T-cell (primary cell): Measurements from ENCODE around the gene STYX. TPM values are rescaled to one million over a fixed set of nuclear protein-coding genes. Genes with fewer than 3 reads are reported as not detected.
A peak's percentile ranks its signal among the peaks of the same experiment; 100 is the strongest.

Source experiments
- ATAC-seq, 4 experiments: fragments of 200-7000 bp in 3 of 4; fragments of 150-1000 bp in 1 of 4; cut with Tn5 transposase; replicated peaks in 1 of 4; 1 replicate in 3 of 4; 2 replicates in 1 of 4; pipeline ENCODE4 v1.10.0; 2021; ENCODE audit warnings: moderate library complexity in 3 of 4, mild to moderate bottlenecking in 2 of 4, moderate number of reproducible peaks in 1 of 4
- CTCF ChIA-PET, 2 donors: fragments of 300-600 bp; sonication (Branson Sonifier 250); formaldehyde crosslinking; loops; one replicate each; lab custom pipeline; 2022; ENCODE audit warnings: antibody characterized with exemption in 2 of 2; lab: Charles Lee
- POLR2A ChIA-PET, 2 donors: fragments of 300-600 bp; sonication (Branson Sonifier 250); formaldehyde crosslinking; loops; one replicate each; lab custom pipeline; 2022; ENCODE audit warnings: antibody characterized with exemption in 2 of 2; lab: Charles Lee
- DNase-seq, 35 experiments: peaks; one replicate each; pipeline versions ENCODE4 v3.0.0 to v3.0.0-alpha.2; 2013 to 2023
- H3K27ac ChIP-seq: one replicate; pipeline ENCODE4 v1.5.1; 2013; ENCODE audit warnings: low read length
- H3K27me3 ChIP-seq, 2 experiments: replicated peaks in 1 of 2; 1 replicate in 1 of 2; 2 replicates in 1 of 2; pipeline versions ENCODE4 v1.6.1 to v1.7.0; 2013; ENCODE audit warnings: low read length in 1 of 2, mixed read lengths in 1 of 2; ENCODE audit not compliant: control insufficient read depth in 2 of 2, insufficient read depth in 2 of 2; ENCODE audit errors: extremely low read depth in 1 of 2
- H3K36me3 ChIP-seq, 2 donors: 1 replicate in 1 of 2; 2 replicates in 1 of 2; pipeline versions ENCODE4 v1.6.1 to v1.7.0; 2013; ENCODE audit warnings: low read length in 1 of 2; ENCODE audit not compliant: control insufficient read depth in 2 of 2, insufficient read depth in 1 of 2; ENCODE audit errors: extremely low read depth in 1 of 2
- H3K4me1 ChIP-seq, 2 experiments: 1 replicate in 1 of 2; 2 replicates in 1 of 2; pipeline versions ENCODE4 v1.6.1 to v1.7.0; 2013; ENCODE audit warnings: low read length in 2 of 2, mixed read lengths in 1 of 2; ENCODE audit not compliant: insufficient read depth in 2 of 2, control insufficient read depth in 1 of 2; ENCODE audit errors: extremely low read depth in 1 of 2
- H3K4me3 ChIP-seq, 2 donors: 1 replicate in 1 of 2; 2 replicates in 1 of 2; pipeline versions ENCODE4 v1.5.1 to v1.7.0; 2013; ENCODE audit warnings: mild to moderate bottlenecking in 2 of 2, low read length in 1 of 2, moderate library complexity in 1 of 2; ENCODE audit not compliant: control insufficient read depth in 1 of 2; ENCODE audit errors: extremely low read depth in 1 of 2
- H3K9me3 ChIP-seq: 2 replicates; pipeline ENCODE4 v1.7.0; 2013
- H3K27ac Mint-ChIP-seq, 2 donors: one replicate each; pipeline ENCODE4 v1.8.0; 2020 to 2021; ENCODE audit warnings: mild to moderate bottlenecking in 2 of 2, mixed read lengths in 2 of 2
- H3K27me3 Mint-ChIP-seq, 2 donors: one replicate each; pipeline ENCODE4 v1.8.0; 2021 to 2022; ENCODE audit warnings: mixed read lengths in 2 of 2
- H3K36me3 Mint-ChIP-seq: one replicate; pipeline ENCODE4 v1.8.0; 2021; ENCODE audit warnings: mixed read lengths
- H3K4me1 Mint-ChIP-seq, 3 donors: one replicate each; pipeline ENCODE4 v1.8.0; 2020 to 2022; ENCODE audit warnings: mixed read lengths in 3 of 3, mild to moderate bottlenecking in 1 of 3
- H3K4me3 Mint-ChIP-seq, 3 donors: one replicate each; pipeline ENCODE4 v1.8.0; 2020 to 2022; ENCODE audit warnings: mild to moderate bottlenecking in 3 of 3, mixed read lengths in 3 of 3, moderate library complexity in 3 of 3
- H3K9me3 Mint-ChIP-seq, 3 donors: one replicate each; pipeline ENCODE4 v1.8.0; 2020 to 2022; ENCODE audit warnings: mixed read lengths in 3 of 3
- WGBS: methylation state at CpG from one replicate; pipeline ENCODE4 v1.1.5; 2013; ENCODE audit warnings: missing lambda C conversion rate; ENCODE audit not compliant: insufficient coverage; 5-methylcytosine and 5-hydroxymethylcytosine counted together
- total RNA-seq, 35 experiments: library from RNA in 6 of 35; stranded (reverse) in 6 of 35; fragments of 120-200 nt in 1 of 35; gene quantifications; one replicate each; pipeline versions ENCODE4 v1.2.1 to v1.2.4 and lab custom pipeline; 2013 to 2026

The STYX gene
- total RNA-seq, 5 donors from 2014 or later (not counting 1 experiment from before 2014, with no cell fraction given) = 29.6 to 40.0 (median 36.9) TPM

- Mint-ChIP-seq H3K27ac (peak overlapping the region; percentile 49 to 81), H3K36me3 (no peaks in the 10 kb centered on the region), H3K9me3 (peaks cover 0 to 8% (median 2%) of the 10 kb centered on the region in 3 donors), H3K4me3 (no peak overlapping the region), H3K4me1 (peaks cover 9 to 22% (median 18%) of the 10 kb centered on the region in 3 donors), H3K27me3 (peaks cover 0 to 2% of the 10 kb centered on the region in 2 donors)
- Histone ChIP-seq H3K4me1 (peaks cover 0 to 3% of the 10 kb centered on the region in 2 experiments), H3K27ac (peak overlapping the region; percentile 23), H3K9me3 (no peaks in the 10 kb centered on the region), H3K27me3 (peaks cover 0 to 3% of the 10 kb centered on the region in 2 experiments), H3K36me3 (no peaks in the 10 kb centered on the region), H3K4me3 (no peak overlapping the region)
- ATAC-seq = peak in 1 of 4 experiments; percentile 44
- ChIA-PET POLR2A (no interaction called here), CTCF (interaction anchor here in 1 of 2 donors (0.7 kb wide), 1 partner anchor 782 kb away, joined by 4 read pairs; no protein-coding TSS in a partner anchor)
- 0% methylated on average over 1 of the region's 3 CpGs for WGBS
- no peak for DNase-seq
Observed at GRCh38 chr14:52797653-52798052, 67.7 kb downstream of the STYX start.

GRCh38 chr14:52798826-52799225 is 68.9 kb downstream of the STYX start:
- ATAC-seq (no peak), DNase-seq (no peak)
- peaks cover 0 to 8% (median 2%) of the 10 kb centered on the region in 3 donors for H3K9me3 Mint-ChIP-seq
- H3K4me3 Mint-ChIP-seq = no peak overlapping the region
- WGBS = 98% methylated on average over 10 of the region's 15 CpGs
- H3K27ac Mint-ChIP-seq = no peak overlapping the region
- POLR2A ChIA-PET = no interaction called here
- Histone ChIP-seq H3K27me3 (peaks cover 0 to 3% of the 10 kb centered on the region in 2 experiments), H3K27ac (no peak overlapping the region), H3K4me3 (no peak overlapping the region), H3K4me1 (peaks cover 0 to 3% of the 10 kb centered on the region in 2 experiments), H3K9me3 (no peaks in the 10 kb centered on the region), H3K36me3 (no peaks in the 10 kb centered on the region)
- H3K27me3 Mint-ChIP-seq = peaks cover 0 to 2% of the 10 kb centered on the region in 2 donors
- H3K36me3 Mint-ChIP-seq = no peaks in the 10 kb centered on the region
- peaks cover 8 to 22% (median 18%) of the 10 kb centered on the region in 3 donors for H3K4me1 Mint-ChIP-seq
- CTCF ChIA-PET = no interaction called here

- POLR2A ChIA-PET = interaction anchor here in 1 of 2 donors (0.5 to 0.7 kb wide), 4 partner anchors 8 to 1535 kb away, joined by 3 to 4 read pairs (median 4); no protein-coding TSS in a partner anchor
- H3K9me3 Mint-ChIP-seq = peaks cover 0 to 8% (median 2%) of the 10 kb centered on the region in 3 donors
- peaks cover 8 to 24% (median 18%) of the 10 kb centered on the region in 3 donors for H3K4me1 Mint-ChIP-seq
- H3K27ac ChIP-seq = no peak overlapping the region
- H3K36me3 ChIP-seq = no peaks in the 10 kb centered on the region
- no peak overlapping the region for H3K27ac Mint-ChIP-seq
- H3K27me3 ChIP-seq = peaks cover 0 to 3% of the 10 kb centered on the region in 2 experiments
- no peak overlapping the region for H3K4me3 Mint-ChIP-seq
- H3K36me3 Mint-ChIP-seq = no peaks in the 10 kb centered on the region
- CTCF ChIA-PET = no interaction called here
- no peak overlapping the region for H3K4me3 ChIP-seq
- H3K27me3 Mint-ChIP-seq = peaks cover 0 to 2% of the 10 kb centered on the region in 2 donors
- H3K4me1 ChIP-seq = peaks cover 0 to 3% of the 10 kb centered on the region in 2 experiments
- peak in 5 of 35 experiments; percentile 5 to 16 (median 6) for DNase-seq
- peak in 1 of 4 experiments; percentile 61 for ATAC-seq
- WGBS = 72% methylated on average over 2 of the region's 5 CpGs
- no peaks in the 10 kb centered on the region for H3K9me3 ChIP-seq
Observed at GRCh38 chr14:52801014-52801712, 71.2 kb downstream of the STYX start.

GRCh38 chr14:52802597-52802996 is 72.6 kb downstream of the STYX start:
- no peaks in the 10 kb centered on the region for H3K9me3 ChIP-seq
- Mint-ChIP-seq H3K4me3 (no peak overlapping the region), H3K27me3 (peaks cover 0 to 2% of the 10 kb centered on the region in 2 donors), H3K27ac (no peak overlapping the region), H3K4me1 (peaks cover 8 to 25% (median 15%) of the 10 kb centered on the region in 3 donors), H3K36me3 (no peaks in the 10 kb centered on the region), H3K9me3 (peaks cover 0 to 2% (median 0%) of the 10 kb centered on the region in 3 donors)
- 92% methylated on average over 2 of the region's 3 CpGs for WGBS
- H3K4me3 ChIP-seq = no peak overlapping the region
- ATAC-seq (no peak), DNase-seq (no peak)
- H3K4me1 ChIP-seq = peaks cover 0 to 3% of the 10 kb centered on the region in 2 experiments
- peaks cover 0 to 3% of the 10 kb centered on the region in 2 experiments for H3K27me3 ChIP-seq
- ChIA-PET POLR2A (no interaction called here), CTCF (no interaction called here)
- H3K27ac ChIP-seq = no peak overlapping the region
- no peaks in the 10 kb centered on the region for H3K36me3 ChIP-seq

GRCh38 chr14:52806115-52806514 is 76.1 kb downstream of the STYX start:
- Mint-ChIP-seq H3K36me3 (no peaks in the 10 kb centered on the region), H3K4me3 (no peak overlapping the region), H3K27me3 (no peaks in the 10 kb centered on the region), H3K9me3 (no peaks in the 10 kb centered on the region), H3K27ac (no peak overlapping the region), H3K4me1 (peaks cover 0 to 11% (median 5%) of the 10 kb centered on the region in 3 donors)
- DNase-seq (no peak), ATAC-seq (no peak)
- peaks cover 0 to 3% of the 10 kb centered on the region in 2 experiments for H3K4me1 ChIP-seq
- H3K27me3 ChIP-seq = no peaks in the 10 kb centered on the region
- ChIA-PET CTCF (no interaction called here), POLR2A (no interaction called here)
- no peak overlapping the region for H3K27ac ChIP-seq
- no peaks in the 10 kb centered on the region for H3K36me3 ChIP-seq
- 100% methylated on average over 1 of the region's 4 CpGs for WGBS
- H3K4me3 ChIP-seq = no peak overlapping the region
- no peaks in the 10 kb centered on the region for H3K9me3 ChIP-seq

GRCh38 chr14:52808101-52808500 is 78.1 kb downstream of the STYX start:
- Mint-ChIP-seq H3K36me3 (no peaks in the 10 kb centered on the region), H3K9me3 (no peaks in the 10 kb centered on the region), H3K4me3 (no peak overlapping the region), H3K27me3 (no peaks in the 10 kb centered on the region), H3K27ac (no peak overlapping the region), H3K4me1 (peaks cover 0 to 6% (median 0%) of the 10 kb centered on the region in 3 donors)
- H3K9me3 ChIP-seq = no peaks in the 10 kb centered on the region
- no peaks in the 10 kb centered on the region for H3K36me3 ChIP-seq
- H3K4me3 ChIP-seq = no peak overlapping the region
- no peaks in the 10 kb centered on the region for H3K27me3 ChIP-seq
- ChIA-PET CTCF (interaction anchor here (0.6 to 0.7 kb wide), 3 partner anchors 18 to 284 kb away, joined by 3 to 4 read pairs (median 3); no protein-coding TSS in a partner anchor), POLR2A (no interaction called here)
- WGBS = no CpG with 5 or more reads among the region's 1 CpG
- DNase-seq (no peak), ATAC-seq (no peak)
- H3K27ac ChIP-seq = no peak overlapping the region
- no peaks in the 10 kb centered on the region for H3K4me1 ChIP-seq
